NB4 (cell line): ENCODE measurements around the gene STX8.

Experiments used
- MAX ChIP-seq: IDR thresholded peaks from 2 replicates; pipeline ENCODE4 v1.6.1; 2011; ENCODE audit warnings: low read depth, low read length
- POLR2A ChIP-seq: IDR thresholded peaks from 2 replicates; pipeline ENCODE4 v1.6.1; 2011; ENCODE audit warnings: mild to moderate bottlenecking; ENCODE audit not compliant: insufficient read length; ENCODE audit errors: extremely low read depth
- TF ChIP-seq, protein P1 (sequence below): IDR thresholded peaks from one replicate; pipeline ENCODE4 v1.5.1; 2012; ENCODE audit warnings: low read depth, low read length

DNA sequence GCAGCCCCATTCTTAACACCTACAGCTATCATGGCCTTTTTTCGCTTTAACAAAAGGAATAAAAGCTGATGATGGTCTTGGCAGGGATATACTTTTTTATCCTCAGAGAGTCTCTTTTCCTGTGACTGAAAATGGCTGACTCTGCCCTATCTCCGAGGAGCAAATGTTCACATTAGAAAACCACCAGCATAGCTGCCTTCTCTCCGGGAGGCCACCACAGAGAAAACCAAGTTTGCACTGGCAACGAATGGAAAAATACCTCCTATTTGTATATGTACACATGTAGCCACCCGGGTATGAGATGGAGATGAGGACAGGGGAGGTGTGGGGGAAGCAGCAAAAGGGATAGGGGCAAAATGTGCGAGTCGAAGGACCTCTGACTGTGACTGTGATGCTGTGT lies 88.2 kb downstream of the STX8 start:
- TF ChIP-seq, protein P1, sequence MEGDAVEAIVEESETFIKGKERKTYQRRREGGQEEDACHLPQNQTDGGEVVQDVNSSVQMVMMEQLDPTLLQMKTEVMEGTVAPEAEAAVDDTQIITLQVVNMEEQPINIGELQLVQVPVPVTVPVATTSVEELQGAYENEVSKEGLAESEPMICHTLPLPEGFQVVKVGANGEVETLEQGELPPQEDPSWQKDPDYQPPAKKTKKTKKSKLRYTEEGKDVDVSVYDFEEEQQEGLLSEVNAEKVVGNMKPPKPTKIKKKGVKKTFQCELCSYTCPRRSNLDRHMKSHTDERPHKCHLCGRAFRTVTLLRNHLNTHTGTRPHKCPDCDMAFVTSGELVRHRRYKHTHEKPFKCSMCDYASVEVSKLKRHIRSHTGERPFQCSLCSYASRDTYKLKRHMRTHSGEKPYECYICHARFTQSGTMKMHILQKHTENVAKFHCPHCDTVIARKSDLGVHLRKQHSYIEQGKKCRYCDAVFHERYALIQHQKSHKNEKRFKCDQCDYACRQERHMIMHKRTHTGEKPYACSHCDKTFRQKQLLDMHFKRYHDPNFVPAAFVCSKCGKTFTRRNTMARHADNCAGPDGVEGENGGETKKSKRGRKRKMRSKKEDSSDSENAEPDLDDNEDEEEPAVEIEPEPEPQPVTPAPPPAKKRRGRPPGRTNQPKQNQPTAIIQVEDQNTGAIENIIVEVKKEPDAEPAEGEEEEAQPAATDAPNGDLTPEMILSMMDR: no peak
- TF ChIP-seq POLR2A (no peak), MAX (no peak)
